SK-N-SH treated with all-trans-retinoic acid at 6 μM for 48 hours (cell line): ENCODE data around the gene PCDHGA11.

Source experiments
- ARNTL ChIP-seq: fragments of 450-650 bp; formaldehyde crosslinking; IDR thresholded peaks from 2 replicates; pipeline ENCODE4 v1.5.0; 2020; ENCODE audit warnings: low read depth, mild to moderate bottlenecking, moderate library complexity, borderline replicate concordance
- TCF4 ChIP-seq: fragments of 250-450 bp; sonication (Bioruptor Pico); IDR thresholded peaks from 2 replicates; pipeline ENCODE4 v1.8.0; 2021; ENCODE audit warnings: mild to moderate bottlenecking, moderate library complexity, borderline replicate concordance
- ZFP30 ChIP-seq: fragments of 450-650 bp; formaldehyde crosslinking; IDR thresholded peaks from 2 replicates; pipeline ENCODE4 v1.5.0; 2022; ENCODE audit warnings: mild to moderate bottlenecking, moderate library complexity
- ZNF70 ChIP-seq: fragments of 450-650 bp; formaldehyde crosslinking; IDR thresholded peaks from 2 replicates; pipeline ENCODE4 v1.5.0; 2020; ENCODE audit warnings: mild to moderate bottlenecking, moderate library complexity
- ZNF8 ChIP-seq: fragments of 450-650 bp; formaldehyde crosslinking; IDR thresholded peaks from 2 replicates; pipeline ENCODE4 v1.5.0; 2020; ENCODE audit warnings: mild to moderate bottlenecking, moderate library complexity
- TF ChIP-seq, protein P1 (sequence below): fragments of 250-450 bp; sonication (Bioruptor Pico); IDR thresholded peaks from 2 replicates; pipeline ENCODE4 v1.8.0; 2020; ENCODE audit warnings: mild to moderate bottlenecking, moderate library complexity, borderline replicate concordance

DNA sequence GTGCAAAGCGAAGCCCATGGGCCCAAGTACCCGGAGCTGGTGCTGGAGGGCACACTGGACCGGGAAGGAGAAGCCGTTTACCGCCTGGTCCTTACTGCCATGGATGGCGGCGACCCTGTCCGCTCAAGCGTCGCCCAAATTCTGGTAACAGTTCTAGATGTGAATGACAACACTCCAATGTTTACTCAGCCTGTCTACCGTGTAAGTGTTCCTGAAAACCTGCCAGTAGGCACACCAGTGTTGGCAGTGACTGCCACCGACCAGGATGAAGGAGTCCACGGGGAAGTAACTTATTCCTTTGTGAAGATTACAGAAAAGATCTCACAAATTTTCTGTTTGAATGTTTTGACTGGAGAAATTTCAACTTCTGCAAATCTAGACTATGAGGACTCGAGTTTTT lies 46.2 kb upstream of the PCDHGA11 start:
- no peak for TF ChIP-seq TCF4 (CRISPR knock-in tag)
- TF ChIP-seq ARNTL (CRISPR knock-in tag) = no peak
- no peak for TF ChIP-seq ZNF70 (CRISPR knock-in tag)
- TF ChIP-seq ZFP30 = no peak
- no peak for TF ChIP-seq ZNF8 (CRISPR knock-in tag)
- TF ChIP-seq, protein P1, sequence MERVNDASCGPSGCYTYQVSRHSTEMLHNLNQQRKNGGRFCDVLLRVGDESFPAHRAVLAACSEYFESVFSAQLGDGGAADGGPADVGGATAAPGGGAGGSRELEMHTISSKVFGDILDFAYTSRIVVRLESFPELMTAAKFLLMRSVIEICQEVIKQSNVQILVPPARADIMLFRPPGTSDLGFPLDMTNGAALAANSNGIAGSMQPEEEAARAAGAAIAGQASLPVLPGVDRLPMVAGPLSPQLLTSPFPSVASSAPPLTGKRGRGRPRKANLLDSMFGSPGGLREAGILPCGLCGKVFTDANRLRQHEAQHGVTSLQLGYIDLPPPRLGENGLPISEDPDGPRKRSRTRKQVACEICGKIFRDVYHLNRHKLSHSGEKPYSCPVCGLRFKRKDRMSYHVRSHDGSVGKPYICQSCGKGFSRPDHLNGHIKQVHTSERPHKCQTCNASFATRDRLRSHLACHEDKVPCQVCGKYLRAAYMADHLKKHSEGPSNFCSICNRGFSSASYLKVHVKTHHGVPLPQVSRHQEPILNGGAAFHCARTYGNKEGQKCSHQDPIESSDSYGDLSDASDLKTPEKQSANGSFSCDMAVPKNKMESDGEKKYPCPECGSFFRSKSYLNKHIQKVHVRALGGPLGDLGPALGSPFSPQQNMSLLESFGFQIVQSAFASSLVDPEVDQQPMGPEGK (CRISPR knock-in tag) = no peak
